Progenitor cell of endocrine pancreas (in vitro differentiated cells): Measurements from ENCODE around the gene NTPCR. TPM values are rescaled to one million over a fixed set of nuclear protein-coding genes. Genes with fewer than 3 reads are reported as not detected.

Experiments
- DNase-seq: peaks from one replicate; pipeline ENCODE4 v3.0.0; 2021; ENCODE audit warnings: low spot score; ENCODE audit not compliant: unreplicated experiment
- H3K27ac Mint-ChIP-seq: 2 replicates; pipeline ENCODE4 v1.8.0; 2021; ENCODE audit warnings: mild to moderate bottlenecking, moderate library complexity, mixed read lengths
- H3K27me3 Mint-ChIP-seq: 2 replicates; pipeline ENCODE4 v1.8.0; 2021; ENCODE audit warnings: mixed read lengths
- H3K36me3 Mint-ChIP-seq: 2 replicates; pipeline ENCODE4 v1.8.0; 2022; ENCODE audit warnings: mixed read lengths; ENCODE audit not compliant: insufficient read depth
- H3K4me1 Mint-ChIP-seq: 2 replicates; pipeline ENCODE4 v1.8.0; 2021; ENCODE audit warnings: low read depth, mixed read lengths
- H3K4me3 Mint-ChIP-seq: 2 replicates; pipeline ENCODE4 v1.8.0; 2021; ENCODE audit warnings: low read depth, mild to moderate bottlenecking, moderate library complexity, mixed read lengths
- H3K9me3 Mint-ChIP-seq: 2 replicates; pipeline ENCODE4 v1.8.0; 2021; ENCODE audit warnings: low read depth, mixed read lengths
- CTCF ChIP-seq: fragments of 200-600 bp; sonication (generic); IDR thresholded peaks from one replicate; pipeline ENCODE4 v1.5.0; 2021; ENCODE audit warnings: antibody characterized with exemption, mild to moderate bottlenecking; ENCODE audit not compliant: unreplicated experiment
- total RNA-seq: library from RNA; stranded (reverse); gene quantifications from 2 replicates; pipeline ENCODE4 v1.2.1, GENCODE V29; 2021

Gene NTPCR
- total RNA-seq, 1 donor from 2014 or later = 59.0 TPM

- no peak for TF ChIP-seq CTCF
- no peak overlapping the region for H3K27ac Mint-ChIP-seq
- peaks cover 11% of the 10 kb centered on the region for H3K27me3 Mint-ChIP-seq
- no peak for DNase-seq
- H3K4me1 Mint-ChIP-seq = peaks cover 20% of the 10 kb centered on the region
- no peaks in the 10 kb centered on the region for H3K9me3 Mint-ChIP-seq
- peaks cover 4% of the 10 kb centered on the region for H3K36me3 Mint-ChIP-seq
- no peak overlapping the region for H3K4me3 Mint-ChIP-seq
Observed at GRCh38 chr1:233024199-233024598, 73.8 kb downstream of the NTPCR start.

GRCh38 chr1:233025157-233025556, 74.7 kb downstream of the NTPCR start:
- no peak overlapping the region for H3K27ac Mint-ChIP-seq
- no peak overlapping the region for H3K4me3 Mint-ChIP-seq
- H3K27me3 Mint-ChIP-seq = peaks cover 11% of the 10 kb centered on the region
- peaks cover 11% of the 10 kb centered on the region for H3K4me1 Mint-ChIP-seq
- peak; percentile 71 for TF ChIP-seq CTCF
- H3K9me3 Mint-ChIP-seq = no peaks in the 10 kb centered on the region
- DNase-seq = peak; percentile 37
- H3K36me3 Mint-ChIP-seq = peaks cover 4% of the 10 kb centered on the region

GRCh38 chr1:233025567-233025966, 75.2 kb downstream of the NTPCR start:
- TF ChIP-seq CTCF = peak; percentile 6
- H3K36me3 Mint-ChIP-seq = peaks cover 4% of the 10 kb centered on the region
- peaks cover 9% of the 10 kb centered on the region for H3K4me1 Mint-ChIP-seq
- no peak overlapping the region for H3K27ac Mint-ChIP-seq
- peaks cover 11% of the 10 kb centered on the region for H3K27me3 Mint-ChIP-seq
- no peak for DNase-seq
- H3K9me3 Mint-ChIP-seq = no peaks in the 10 kb centered on the region
- H3K4me3 Mint-ChIP-seq = no peak overlapping the region

- peaks cover 11% of the 10 kb centered on the region for H3K27me3 Mint-ChIP-seq
- no peak overlapping the region for H3K4me3 Mint-ChIP-seq
- no peaks in the 10 kb centered on the region for H3K9me3 Mint-ChIP-seq
- no peak for DNase-seq
- H3K27ac Mint-ChIP-seq = no peak overlapping the region
- peaks cover 13% of the 10 kb centered on the region for H3K4me1 Mint-ChIP-seq
- H3K36me3 Mint-ChIP-seq = peaks cover 4% of the 10 kb centered on the region
- no peak for TF ChIP-seq CTCF
Observed at GRCh38 chr1:233027046-233027445, 76.6 kb downstream of the NTPCR start.

GRCh38 chr1:233031521-233031920, 81.1 kb downstream of the NTPCR start:
- no peaks in the 10 kb centered on the region for H3K9me3 Mint-ChIP-seq
- peaks cover 6% of the 10 kb centered on the region for H3K27me3 Mint-ChIP-seq
- H3K4me3 Mint-ChIP-seq = no peak overlapping the region
- H3K36me3 Mint-ChIP-seq = peaks cover 2% of the 10 kb centered on the region
- DNase-seq = no peak
- TF ChIP-seq CTCF = no peak
- no peak overlapping the region for H3K27ac Mint-ChIP-seq
- H3K4me1 Mint-ChIP-seq = peaks cover 33% of the 10 kb centered on the region
